Ovary (tissue), 3 donors: ENCODE measurements around the gene ARHGEF40.

ENCODE experiments used
- EP300 ChIP-seq: sonication (generic); formaldehyde crosslinking; IDR thresholded peaks from one replicate; pipeline ENCODE4 v1.6.1; 2017; ENCODE audit warnings: antibody characterized with exemption
- TF ChIP-seq, protein P1 (sequence below), 3 donors: fragments of 450-650 bp in 2 of 3; fragments of 200-600 bp in 1 of 3; IDR thresholded peaks; one replicate each; pipeline versions ENCODE4 v1.5.1 to v1.8.0; 2016 to 2022; ENCODE audit warnings: antibody characterized with exemption in 3 of 3, mild to moderate bottlenecking in 1 of 3
- donor health status: DM: no; HTN: no; CAD: no.

- TF ChIP-seq, protein P1, sequence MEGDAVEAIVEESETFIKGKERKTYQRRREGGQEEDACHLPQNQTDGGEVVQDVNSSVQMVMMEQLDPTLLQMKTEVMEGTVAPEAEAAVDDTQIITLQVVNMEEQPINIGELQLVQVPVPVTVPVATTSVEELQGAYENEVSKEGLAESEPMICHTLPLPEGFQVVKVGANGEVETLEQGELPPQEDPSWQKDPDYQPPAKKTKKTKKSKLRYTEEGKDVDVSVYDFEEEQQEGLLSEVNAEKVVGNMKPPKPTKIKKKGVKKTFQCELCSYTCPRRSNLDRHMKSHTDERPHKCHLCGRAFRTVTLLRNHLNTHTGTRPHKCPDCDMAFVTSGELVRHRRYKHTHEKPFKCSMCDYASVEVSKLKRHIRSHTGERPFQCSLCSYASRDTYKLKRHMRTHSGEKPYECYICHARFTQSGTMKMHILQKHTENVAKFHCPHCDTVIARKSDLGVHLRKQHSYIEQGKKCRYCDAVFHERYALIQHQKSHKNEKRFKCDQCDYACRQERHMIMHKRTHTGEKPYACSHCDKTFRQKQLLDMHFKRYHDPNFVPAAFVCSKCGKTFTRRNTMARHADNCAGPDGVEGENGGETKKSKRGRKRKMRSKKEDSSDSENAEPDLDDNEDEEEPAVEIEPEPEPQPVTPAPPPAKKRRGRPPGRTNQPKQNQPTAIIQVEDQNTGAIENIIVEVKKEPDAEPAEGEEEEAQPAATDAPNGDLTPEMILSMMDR (IDR thresholded peaks at IDR 0.05) = no peak
- no peak for TF ChIP-seq EP300
Measured at GRCh38 chr14:21123429-21123828, 53.3 kb downstream of the ARHGEF40 start.
